GM23338 (cell line): ENCODE measurements around the gene SLC39A11.

Experiments
- EZH2 ChIP-seq: fragments of 200-600 bp; sonication (generic); IDR thresholded peaks from one replicate; pipeline ENCODE4 v1.8.0; 2017; ENCODE audit warnings: antibody characterized with exemption, mild to moderate bottlenecking, low read depth; ENCODE audit not compliant: unreplicated experiment
- JUNB ChIP-seq: IDR thresholded peaks from one replicate; pipeline ENCODE4 v1.6.1; 2016; ENCODE audit warnings: antibody characterized with exemption; ENCODE audit not compliant: unreplicated experiment
- POLR2AphosphoS5 ChIP-seq: IDR thresholded peaks from 2 replicates; pipeline ENCODE4 v1.6.1; 2016; ENCODE audit warnings: antibody characterized with exemption, low read depth
- TF ChIP-seq, protein P1 (sequence below), 2 experiments: fragments of 200-600 bp in 1 of 2; sonication (generic) in 1 of 2; conservative IDR thresholded peaks; 2 replicates each; pipeline versions ENCODE4 v1.5.1 to v1.6.1; 2016 to 2017; ENCODE audit warnings: antibody characterized with exemption in 2 of 2, low read depth in 2 of 2, mild to moderate bottlenecking in 2 of 2, moderate library complexity in 1 of 2

DNA sequence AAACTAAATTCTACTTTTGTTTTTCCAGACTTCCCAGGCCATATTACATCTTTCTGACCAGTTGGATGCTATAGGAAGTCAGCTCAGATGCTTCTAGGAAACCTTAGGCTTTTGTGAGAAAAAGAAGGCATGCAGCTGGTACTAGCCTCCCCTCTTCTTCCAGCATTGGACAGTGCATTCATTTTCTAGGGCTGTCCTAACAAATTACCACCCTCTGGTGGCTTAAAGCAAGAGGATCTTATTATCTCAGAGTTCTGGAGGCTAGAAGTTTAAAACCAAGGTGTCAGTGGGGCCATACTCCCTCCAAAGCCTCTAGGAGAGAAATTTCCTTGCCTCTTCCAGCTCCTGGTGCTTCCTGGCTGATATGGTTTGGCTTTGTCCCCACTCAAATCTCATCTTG is 467.8 kb downstream of the SLC39A11 start:
- TF ChIP-seq, protein P1, sequence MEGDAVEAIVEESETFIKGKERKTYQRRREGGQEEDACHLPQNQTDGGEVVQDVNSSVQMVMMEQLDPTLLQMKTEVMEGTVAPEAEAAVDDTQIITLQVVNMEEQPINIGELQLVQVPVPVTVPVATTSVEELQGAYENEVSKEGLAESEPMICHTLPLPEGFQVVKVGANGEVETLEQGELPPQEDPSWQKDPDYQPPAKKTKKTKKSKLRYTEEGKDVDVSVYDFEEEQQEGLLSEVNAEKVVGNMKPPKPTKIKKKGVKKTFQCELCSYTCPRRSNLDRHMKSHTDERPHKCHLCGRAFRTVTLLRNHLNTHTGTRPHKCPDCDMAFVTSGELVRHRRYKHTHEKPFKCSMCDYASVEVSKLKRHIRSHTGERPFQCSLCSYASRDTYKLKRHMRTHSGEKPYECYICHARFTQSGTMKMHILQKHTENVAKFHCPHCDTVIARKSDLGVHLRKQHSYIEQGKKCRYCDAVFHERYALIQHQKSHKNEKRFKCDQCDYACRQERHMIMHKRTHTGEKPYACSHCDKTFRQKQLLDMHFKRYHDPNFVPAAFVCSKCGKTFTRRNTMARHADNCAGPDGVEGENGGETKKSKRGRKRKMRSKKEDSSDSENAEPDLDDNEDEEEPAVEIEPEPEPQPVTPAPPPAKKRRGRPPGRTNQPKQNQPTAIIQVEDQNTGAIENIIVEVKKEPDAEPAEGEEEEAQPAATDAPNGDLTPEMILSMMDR (conservative IDR thresholded peaks at IDR 0.05; ENCODE audit: low read depth in 2 of 2): no peak
- no peak for TF ChIP-seq EZH2
- TF ChIP-seq JUNB: no peak
- no peak for TF ChIP-seq POLR2AphosphoS5
